ENCODE results near the gene NTM. TPM values are rescaled to one million over a fixed set of nuclear protein-coding genes. Genes with fewer than 3 reads are reported as not detected.

NTM gene
- polyA plus RNA-seq, 1 donor (not counting 4 experiments of a cell fraction or from before 2014, with no cell fraction given): 47.9 TPM

DNA sequence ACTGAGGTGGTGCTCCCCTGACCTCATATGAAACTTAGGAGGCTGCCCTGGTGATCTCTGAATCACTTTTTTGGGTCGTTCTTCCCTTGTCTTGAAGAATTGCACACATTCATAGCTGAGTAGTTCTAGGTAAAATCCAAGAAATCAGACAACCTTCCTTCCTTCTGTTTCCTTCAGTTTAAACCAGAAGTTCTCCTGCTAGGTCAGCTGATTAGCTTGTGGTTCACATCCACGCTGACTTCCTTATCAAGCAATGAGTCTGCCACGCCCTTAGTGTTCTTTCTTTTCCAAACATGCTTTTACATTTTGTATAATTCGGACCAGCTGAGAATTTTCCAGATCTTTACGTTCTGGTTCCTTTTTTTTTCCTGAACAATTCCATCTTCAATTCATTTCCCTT is 892.8 kb downstream of the NTM start:
- H3K27me3 ChIP-seq (ENCODE audit: control insufficient read depth, extremely low read depth, insufficient read depth, low read length): no peaks in the 10 kb centered on the region
- DNase-seq (ENCODE audit: low read depth, low spot score) (no peak), FAIRE-seq (no peak)
- no peak overlapping the region for H3K4me2 ChIP-seq (ENCODE audit: control insufficient read depth, extremely low read depth, insufficient read depth, low read depth, low read length)
- dilution Hi-C loops (cut with MboI; ENCODE audit: extremely low pct_ligation_motif_present, low sequenced_read_pairs): no loop called here
- H2AFZ ChIP-seq (ENCODE audit: control insufficient read depth, low read length): no peak overlapping the region
- no peaks in the 10 kb centered on the region for H3K79me2 ChIP-seq (ENCODE audit: control insufficient read depth, insufficient read depth, low read length)
- no peaks in the 10 kb centered on the region for H3K9me3 ChIP-seq (ENCODE audit: control insufficient read depth, low read depth, low read length)
- no peak overlapping the region for H3K9ac ChIP-seq (ENCODE audit: control insufficient read depth, extremely low read depth, insufficient read depth, low read length)
- no peak for TF ChIP-seq EZH2 (IDR thresholded peaks at IDR 0.05; ENCODE audit: low read length)
- TF ChIP-seq, protein P1, sequence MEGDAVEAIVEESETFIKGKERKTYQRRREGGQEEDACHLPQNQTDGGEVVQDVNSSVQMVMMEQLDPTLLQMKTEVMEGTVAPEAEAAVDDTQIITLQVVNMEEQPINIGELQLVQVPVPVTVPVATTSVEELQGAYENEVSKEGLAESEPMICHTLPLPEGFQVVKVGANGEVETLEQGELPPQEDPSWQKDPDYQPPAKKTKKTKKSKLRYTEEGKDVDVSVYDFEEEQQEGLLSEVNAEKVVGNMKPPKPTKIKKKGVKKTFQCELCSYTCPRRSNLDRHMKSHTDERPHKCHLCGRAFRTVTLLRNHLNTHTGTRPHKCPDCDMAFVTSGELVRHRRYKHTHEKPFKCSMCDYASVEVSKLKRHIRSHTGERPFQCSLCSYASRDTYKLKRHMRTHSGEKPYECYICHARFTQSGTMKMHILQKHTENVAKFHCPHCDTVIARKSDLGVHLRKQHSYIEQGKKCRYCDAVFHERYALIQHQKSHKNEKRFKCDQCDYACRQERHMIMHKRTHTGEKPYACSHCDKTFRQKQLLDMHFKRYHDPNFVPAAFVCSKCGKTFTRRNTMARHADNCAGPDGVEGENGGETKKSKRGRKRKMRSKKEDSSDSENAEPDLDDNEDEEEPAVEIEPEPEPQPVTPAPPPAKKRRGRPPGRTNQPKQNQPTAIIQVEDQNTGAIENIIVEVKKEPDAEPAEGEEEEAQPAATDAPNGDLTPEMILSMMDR (optimal IDR thresholded peaks at IDR 0.05 in 1 of 3, IDR thresholded peaks at IDR 0.05 in 1 of 3, conservative IDR thresholded peaks at IDR 0.05 in 1 of 3; ENCODE audit: extremely low read depth in 1 of 3, insufficient read depth in 2 of 3, low read length in 3 of 3): no peak
- H4K20me1 ChIP-seq (ENCODE audit: control insufficient read depth, extremely low read depth, insufficient read depth, low read length): no peaks in the 10 kb centered on the region
- no peak overlapping the region for H3K27ac ChIP-seq (ENCODE audit: control insufficient read depth, insufficient read depth, low read length)
- no peaks in the 10 kb centered on the region for H3K4me1 ChIP-seq (ENCODE audit: control insufficient read depth, extremely low read depth, insufficient read depth, low read length)
- H3K36me3 ChIP-seq (ENCODE audit: control insufficient read depth in 2 of 2, extremely low read depth in 1 of 2, insufficient read depth in 2 of 2, low read length in 2 of 2): no peaks in the 10 kb centered on the region
- no peaks in the 10 kb centered on the region for H3K9me1 ChIP-seq (ENCODE audit: control insufficient read depth, extremely low read depth, insufficient read depth, low read length)
- H3K4me3 ChIP-seq (ENCODE audit: control insufficient read depth in 2 of 3, extremely low read depth in 1 of 3, insufficient read depth in 2 of 3, low read depth in 1 of 3, low read length in 3 of 3): no peak overlapping the region

DNA sequence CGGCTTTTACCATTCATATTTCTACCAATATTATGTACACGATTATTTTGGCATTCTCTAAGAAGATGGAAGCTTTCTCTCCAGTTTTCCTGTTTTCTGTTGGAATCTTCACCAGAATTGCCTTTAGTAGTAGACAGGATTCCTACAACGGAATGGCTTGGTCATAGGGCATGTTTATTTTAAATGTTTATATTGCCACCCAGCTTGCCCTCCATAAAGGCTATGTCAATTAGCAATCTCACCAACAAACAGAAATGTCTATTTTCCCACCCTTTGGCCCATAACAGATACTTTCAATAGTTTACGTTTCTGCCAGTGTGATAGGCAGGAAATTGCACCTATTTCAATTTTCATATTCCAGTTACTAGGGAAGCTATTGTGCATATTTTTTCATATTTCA is 893.5 kb downstream of the NTM start:
- FAIRE-seq (no peak), DNase-seq (ENCODE audit: low read depth, low spot score) (no peak)
- no peak overlapping the region for H3K4me3 ChIP-seq (ENCODE audit: control insufficient read depth in 2 of 3, extremely low read depth in 1 of 3, insufficient read depth in 2 of 3, low read depth in 1 of 3, low read length in 3 of 3)
- H3K4me2 ChIP-seq (ENCODE audit: control insufficient read depth, extremely low read depth, insufficient read depth, low read depth, low read length): no peak overlapping the region
- H3K36me3 ChIP-seq (ENCODE audit: control insufficient read depth in 2 of 2, extremely low read depth in 1 of 2, insufficient read depth in 2 of 2, low read length in 2 of 2): no peaks in the 10 kb centered on the region
- no peaks in the 10 kb centered on the region for H3K4me1 ChIP-seq (ENCODE audit: control insufficient read depth, extremely low read depth, insufficient read depth, low read length)
- H3K27ac ChIP-seq (ENCODE audit: control insufficient read depth, insufficient read depth, low read length): no peak overlapping the region
- no peaks in the 10 kb centered on the region for H3K9me1 ChIP-seq (ENCODE audit: control insufficient read depth, extremely low read depth, insufficient read depth, low read length)
- H3K27me3 ChIP-seq (ENCODE audit: control insufficient read depth, extremely low read depth, insufficient read depth, low read length): no peaks in the 10 kb centered on the region
- no peak overlapping the region for H3K9ac ChIP-seq (ENCODE audit: control insufficient read depth, extremely low read depth, insufficient read depth, low read length)
- no peak overlapping the region for H2AFZ ChIP-seq (ENCODE audit: control insufficient read depth, low read length)
- no peaks in the 10 kb centered on the region for H3K9me3 ChIP-seq (ENCODE audit: control insufficient read depth, low read depth, low read length)
- dilution Hi-C loops (cut with MboI; ENCODE audit: extremely low pct_ligation_motif_present, low sequenced_read_pairs): no loop called here
- TF ChIP-seq, protein P1 (optimal IDR thresholded peaks at IDR 0.05 in 1 of 3, IDR thresholded peaks at IDR 0.05 in 1 of 3, conservative IDR thresholded peaks at IDR 0.05 in 1 of 3; ENCODE audit: extremely low read depth in 1 of 3, insufficient read depth in 2 of 3, low read length in 3 of 3): no peak
- no peak for TF ChIP-seq EZH2 (IDR thresholded peaks at IDR 0.05; ENCODE audit: low read length)
- H3K79me2 ChIP-seq (ENCODE audit: control insufficient read depth, insufficient read depth, low read length): no peaks in the 10 kb centered on the region
- no peaks in the 10 kb centered on the region for H4K20me1 ChIP-seq (ENCODE audit: control insufficient read depth, extremely low read depth, insufficient read depth, low read length)
